Skin of body (tissue), 2 donors: ENCODE data around the gene STOM. TPM values are rescaled to one million over a fixed set of nuclear protein-coding genes. Genes with fewer than 3 reads are reported as not detected.
"Not testable (repeated sequence)": the region's sequence is repeated elsewhere in the genome, so short reads cannot be mapped to it uniquely, and the experiment has no call there.

Experiments used
- DNase-seq: peaks from one replicate; lab custom pipeline; 2025; lab: John Stamatoyannopoulos, UW
- total RNA-seq: library from RNA; depleted of rRNA; stranded (reverse); fragments of >200 nt; gene quantifications from one replicate; pipeline ENCODE4 v1.2.3, GENCODE V29; 2014

STOM gene
- 139 TPM for total RNA-seq

GRCh38 chr9:121369595-121370265 lies at the start of gene STOM:
TSS of gene STOM (minus strand) at chr9:121370250. CDS start at chr9:121370187, 63 bp downstream.
- DNase-seq: peak; percentile 92

GRCh38 chr9:121411993-121412392 lies 41.9 kb upstream of the STOM start:
- DNase-seq: no peak

GRCh38 chr9:121405899-121406298 lies 35.8 kb upstream of the STOM start:
- no peak for DNase-seq

GRCh38 chr9:121404906-121405305 lies 34.9 kb upstream of the STOM start:
- no peak for DNase-seq

GRCh38 chr9:121399883-121400607 lies 30.0 kb upstream of the STOM start:
- DNase-seq: peak; percentile 55

- DNase-seq: no peak
These were observed 29.3 kb upstream of the STOM start for GRCh38 chr9:121399126-121399882.

- DNase-seq: no peak
These were observed 28.3 kb upstream of the STOM start for GRCh38 chr9:121398374-121398773.

GRCh38 chr9:121397277-121397676 lies 27.2 kb upstream of the STOM start:
- not testable (repeated sequence) for DNase-seq

- DNase-seq: no peak
These were observed 25.5 kb upstream of the STOM start for GRCh38 chr9:121395558-121395957.

- DNase-seq: no peak
These were observed 24.2 kb upstream of the STOM start for GRCh38 chr9:121394292-121394691.

- no peak for DNase-seq
These were observed 23.3 kb upstream of the STOM start for GRCh38 chr9:121393318-121393717.

- DNase-seq: no peak
These were observed 20.3 kb upstream of the STOM start for GRCh38 chr9:121390372-121390771.

GRCh38 chr9:121388140-121388905 lies 18.3 kb upstream of the STOM start:
- no peak for DNase-seq

GRCh38 chr9:121386442-121387175 lies 16.6 kb upstream of the STOM start:
- DNase-seq: no peak

- no peak for DNase-seq
These were observed 13.7 kb upstream of the STOM start for GRCh38 chr9:121383715-121384114.

GRCh38 chr9:121380846-121381245 lies 10.8 kb upstream of the STOM start:
- DNase-seq: no peak

- DNase-seq: no peak
These were observed 6.3 kb upstream of the STOM start for GRCh38 chr9:121376214-121376830.

- DNase-seq: peak; percentile 92
These were observed 3.1 kb upstream of the STOM start for GRCh38 chr9:121373011-121373729.

GRCh38 chr9:121372239-121373010 lies 2.4 kb upstream of the STOM start:
- peak; percentile 55 for DNase-seq
